ENCODE results near the gene COMMD7. TPM values are rescaled to one million over a fixed set of nuclear protein-coding genes. Genes with fewer than 3 reads are reported as not detected.
"Not testable (repeated sequence)": the region's sequence is repeated elsewhere in the genome, so short reads cannot be mapped to it uniquely, and the experiment has no call there.

COMMD7 gene
- total RNA-seq, 1 experiment from 2014 or later, result 66.1 TPM

- no peaks in the 10 kb centered on the region for H3K9me3 Mint-ChIP-seq
Observed at GRCh38 chr20:32709632-32710121, 33.6 kb downstream of the COMMD7 start.

GRCh38 chr20:32709029-32709631 is 34.1 kb downstream of the COMMD7 start:
- not testable (repeated sequence) for H3K27me3 Mint-ChIP-seq (ENCODE audit: low read depth); H3K9me3 Mint-ChIP-seq; H3K56ac ChIP-seq (ENCODE audit: insufficient read length, low read depth, low read length); H2BK20ac ChIP-seq (ENCODE audit: low read depth, low read length, poor library complexity, severe bottlenecking); DNase-seq; H2AFZ ChIP-seq (ENCODE audit: low read length); H3K79me2 ChIP-seq (ENCODE audit: insufficient read depth, low read length); H3K4me1 ChIP-seq (ENCODE audit: insufficient read depth, low read length); H2AK5ac ChIP-seq (ENCODE audit: insufficient read length, low read length); H4K20me1 ChIP-seq (ENCODE audit: control insufficient read depth, insufficient read depth, insufficient read length); H4K8ac ChIP-seq (replicated peaks; ENCODE audit: insufficient read length, low read depth, low read length); H3K79me1 ChIP-seq (ENCODE audit: insufficient read depth, low read depth, low read length, poor library complexity, severe bottlenecking); H3K9ac ChIP-seq (ENCODE audit: extremely low read depth, insufficient read length, low read length); H2BK15ac ChIP-seq (ENCODE audit: low read depth, low read length); H4K91ac ChIP-seq (ENCODE audit: insufficient read length, low read depth, low read length); H3K4ac ChIP-seq (ENCODE audit: low read depth, low read length); H4K5ac ChIP-seq (ENCODE audit: insufficient read length, low read depth, low read length); H3K27me3 ChIP-seq (ENCODE audit: insufficient read depth, low read length); H3K14ac ChIP-seq (ENCODE audit: insufficient read depth, low read length); H3K23ac ChIP-seq (ENCODE audit: insufficient read length, low read depth, low read length); H3T11ph ChIP-seq (ENCODE audit: low read length); H3K4me2 ChIP-seq (ENCODE audit: insufficient read depth, insufficient read length, low read length); H2BK12ac ChIP-seq (ENCODE audit: insufficient read length, low read depth, low read length); H3K4me3 Mint-ChIP-seq; H2BK5ac ChIP-seq (ENCODE audit: insufficient read length, low read length); H3K9me3 ChIP-seq (ENCODE audit: control insufficient read depth, low read depth, low read length); H2BK120ac ChIP-seq (ENCODE audit: low read depth, low read length, poor library complexity, severe bottlenecking); H3K23me2 ChIP-seq (ENCODE audit: insufficient read length, low read depth, low read length, poor library complexity, severe bottlenecking); H3K27ac ChIP-seq (ENCODE audit: insufficient read length, low read depth, low read length); H3K18ac ChIP-seq (ENCODE audit: insufficient read length, low read depth, low read length)
- peaks cover 10 to 44% (median 29%) of the 10 kb centered on the region in 3 experiments for H3K36me3 Mint-ChIP-seq (ENCODE audit: insufficient read depth in 1 of 3, low read depth in 3 of 3)
- peaks cover 34 to 35% of the 10 kb centered on the region in 2 experiments for H3K4me1 Mint-ChIP-seq
- H3K27ac Mint-ChIP-seq, result peak overlapping the region; percentile 40 to 92 (median 86); a peak in 5 of 7 replicates
- WGBS (ENCODE audit: extremely low coverage, insufficient read length, low lambda C conversion rate), result no CpG with 5 or more reads among the region's 15 CpGs

More at GRCh38 chr20:32709632-32710121, 33.6 kb downstream of the COMMD7 start:
- Histone ChIP-seq H3K14ac (ENCODE audit: insufficient read depth, low read length) (no peak overlapping the region), H3K27me3 (ENCODE audit: insufficient read depth, low read length) (no peaks in the 10 kb centered on the region), H3K79me1 (ENCODE audit: insufficient read depth, low read depth, low read length, poor library complexity, severe bottlenecking) (no peaks in the 10 kb centered on the region), H3K56ac (ENCODE audit: insufficient read length, low read depth, low read length) (no peak overlapping the region), H3K9ac (ENCODE audit: extremely low read depth, insufficient read length, low read length) (no peak overlapping the region), H3K9me3 (ENCODE audit: control insufficient read depth, low read depth, low read length) (no peaks in the 10 kb centered on the region), H3T11ph (ENCODE audit: low read length) (no peak overlapping the region), H2BK5ac (ENCODE audit: insufficient read length, low read length) (no peak overlapping the region), H3K27ac (ENCODE audit: insufficient read length, low read depth, low read length) (no peak overlapping the region), H3K23ac (ENCODE audit: insufficient read length, low read depth, low read length) (no peak overlapping the region), H3K18ac (ENCODE audit: insufficient read length, low read depth, low read length) (no peak overlapping the region), H2BK120ac (ENCODE audit: low read depth, low read length, poor library complexity, severe bottlenecking) (no peak overlapping the region), H2BK12ac (ENCODE audit: insufficient read length, low read depth, low read length) (no peak overlapping the region), H4K5ac (ENCODE audit: insufficient read length, low read depth, low read length) (no peak overlapping the region), H2AK5ac (ENCODE audit: insufficient read length, low read length) (no peak overlapping the region), H2AFZ (ENCODE audit: low read length) (no peak overlapping the region), H2BK15ac (ENCODE audit: low read depth, low read length) (no peak overlapping the region), H4K20me1 (ENCODE audit: control insufficient read depth, insufficient read depth, insufficient read length) (no peaks in the 10 kb centered on the region), H3K4me2 (ENCODE audit: insufficient read depth, insufficient read length, low read length) (no peak overlapping the region), H2BK20ac (ENCODE audit: low read depth, low read length, poor library complexity, severe bottlenecking) (no peak overlapping the region), H4K8ac (replicated peaks; ENCODE audit: insufficient read length, low read depth, low read length) (no peak overlapping the region), H3K23me2 (ENCODE audit: insufficient read length, low read depth, low read length, poor library complexity, severe bottlenecking) (no peaks in the 10 kb centered on the region), H3K4me1 (ENCODE audit: insufficient read depth, low read length) (peaks cover 9% of the 10 kb centered on the region; the same call in 1 of the 2 replicates), H3K4ac (ENCODE audit: low read depth, low read length) (no peak overlapping the region), H4K91ac (ENCODE audit: insufficient read length, low read depth, low read length) (no peak overlapping the region), H3K79me2 (ENCODE audit: insufficient read depth, low read length) (peaks cover 2% of the 10 kb centered on the region; the same call in 1 of the 2 replicates)
- Mint-ChIP-seq H3K4me3 (no peak overlapping the region), H3K4me1 (peaks cover 30% of the 10 kb centered on the region in 2 experiments), H3K36me3 (ENCODE audit: insufficient read depth in 1 of 3, low read depth in 3 of 3) (peaks cover 5 to 44% (median 27%) of the 10 kb centered on the region in 3 experiments), H3K27me3 (ENCODE audit: low read depth) (no peaks in the 10 kb centered on the region), H3K27ac (peak overlapping the region; percentile 48 to 92 (median 86); a peak in 6 of 7 replicates)
- no CpG with 5 or more reads among the region's 5 CpGs for WGBS (ENCODE audit: extremely low coverage, insufficient read length, low lambda C conversion rate)
- TF ChIP-seq, protein P1, sequence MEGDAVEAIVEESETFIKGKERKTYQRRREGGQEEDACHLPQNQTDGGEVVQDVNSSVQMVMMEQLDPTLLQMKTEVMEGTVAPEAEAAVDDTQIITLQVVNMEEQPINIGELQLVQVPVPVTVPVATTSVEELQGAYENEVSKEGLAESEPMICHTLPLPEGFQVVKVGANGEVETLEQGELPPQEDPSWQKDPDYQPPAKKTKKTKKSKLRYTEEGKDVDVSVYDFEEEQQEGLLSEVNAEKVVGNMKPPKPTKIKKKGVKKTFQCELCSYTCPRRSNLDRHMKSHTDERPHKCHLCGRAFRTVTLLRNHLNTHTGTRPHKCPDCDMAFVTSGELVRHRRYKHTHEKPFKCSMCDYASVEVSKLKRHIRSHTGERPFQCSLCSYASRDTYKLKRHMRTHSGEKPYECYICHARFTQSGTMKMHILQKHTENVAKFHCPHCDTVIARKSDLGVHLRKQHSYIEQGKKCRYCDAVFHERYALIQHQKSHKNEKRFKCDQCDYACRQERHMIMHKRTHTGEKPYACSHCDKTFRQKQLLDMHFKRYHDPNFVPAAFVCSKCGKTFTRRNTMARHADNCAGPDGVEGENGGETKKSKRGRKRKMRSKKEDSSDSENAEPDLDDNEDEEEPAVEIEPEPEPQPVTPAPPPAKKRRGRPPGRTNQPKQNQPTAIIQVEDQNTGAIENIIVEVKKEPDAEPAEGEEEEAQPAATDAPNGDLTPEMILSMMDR (conservative IDR thresholded peaks at IDR 0.05), result no peak
- DNase-seq, result no peak
